Activated naive CD4-positive, alpha-beta T cell treated with anti-CD3 and anti-CD28 coated beads for 36 hours (primary cell): ENCODE data around the gene SYT4. TPM values are rescaled to one million over a fixed set of nuclear protein-coding genes. Genes with fewer than 3 reads are reported as not detected.

Experiments used
- total RNA-seq, 2 experiments: library from RNA; stranded (reverse); gene quantifications; one replicate each; pipeline ENCODE4 v1.2.3, GENCODE V29; 2021

Gene SYT4
- total RNA-seq, 2 experiments from 2014 or later: not detected

Other genes with a start within 250 kb of the SYT4 start
- not detected for gene RIT2, start 161.8 kb downstream of the SYT4 start, total RNA-seq